Astrocyte (in vitro differentiated cells and primary cell): ENCODE data around the gene TAF8. TPM values are rescaled to one million over a fixed set of nuclear protein-coding genes. Genes with fewer than 3 reads are reported as not detected.

ENCODE experiments used
- DNase-seq: peaks from one replicate; pipeline ENCODE4 v3.0.0-alpha.2; 2010; ENCODE audit warnings: low read depth
- FAIRE-seq: peaks from 2 replicates; lab custom pipeline; 2011; peaks lifted over from hg19 to GRCh38; lab: Jason Lieb, UNC
- H2AFZ ChIP-seq: 2 replicates; pipeline ENCODE4 v1.6.0; 2012; ENCODE audit warnings: low read depth, low read length, inconsistent platforms
- H3K27ac ChIP-seq: 2 replicates; pipeline ENCODE4 v1.5.1; 2011; ENCODE audit warnings: low read depth, low read length, inconsistent platforms
- H3K27me3 ChIP-seq: 2 replicates; pipeline ENCODE4 v1.6.0; 2011; ENCODE audit warnings: low read length, inconsistent platforms; ENCODE audit not compliant: insufficient read depth
- H3K36me3 ChIP-seq: 2 replicates; pipeline ENCODE4 v1.5.1; 2011; ENCODE audit warnings: low read length, inconsistent platforms; ENCODE audit not compliant: insufficient read depth
- H3K4me1 ChIP-seq: 2 replicates; pipeline ENCODE4 v1.5.1; 2011; ENCODE audit warnings: low read length, inconsistent platforms; ENCODE audit not compliant: insufficient read depth
- H3K4me2 ChIP-seq: 2 replicates; pipeline ENCODE4 v1.6.0; 2012; ENCODE audit warnings: low read length, inconsistent platforms
- H3K4me3 ChIP-seq: 2 replicates; pipeline ENCODE4 v1.5.1; 2011; ENCODE audit warnings: low read depth, mild to moderate bottlenecking, low read length, inconsistent platforms; ENCODE audit not compliant: insufficient read depth
- H3K79me2 ChIP-seq: 2 replicates; pipeline ENCODE4 v1.6.0; 2012; ENCODE audit warnings: mild to moderate bottlenecking, low read length, inconsistent platforms; ENCODE audit not compliant: insufficient read depth
- H3K9ac ChIP-seq: 2 replicates; pipeline ENCODE4 v1.6.0; 2012; ENCODE audit warnings: mild to moderate bottlenecking, low read length, inconsistent platforms
- H3K9me3 ChIP-seq: 2 replicates; pipeline ENCODE4 v1.5.1; 2012; ENCODE audit warnings: low read depth, mild to moderate bottlenecking, low read length, inconsistent platforms; ENCODE audit not compliant: insufficient read depth
- H4K20me1 ChIP-seq: 2 replicates; pipeline ENCODE4 v1.6.0; 2012; ENCODE audit warnings: low read length, inconsistent platforms; ENCODE audit not compliant: insufficient read depth
- H3K27ac Mint-ChIP-seq: one replicate; pipeline ENCODE4 v1.8.0; 2021; ENCODE audit warnings: mild to moderate bottlenecking, mixed read lengths; ENCODE audit not compliant: unreplicated experiment
- H3K27me3 Mint-ChIP-seq: one replicate; pipeline ENCODE4 v1.8.0; 2021; ENCODE audit warnings: low read depth, mixed read lengths; ENCODE audit not compliant: unreplicated experiment
- H3K36me3 Mint-ChIP-seq: one replicate; pipeline ENCODE4 v1.8.0; 2021; ENCODE audit warnings: low read depth, mixed read lengths; ENCODE audit not compliant: unreplicated experiment
- H3K4me1 Mint-ChIP-seq: one replicate; pipeline ENCODE4 v1.8.0; 2021; ENCODE audit warnings: low read depth, mixed read lengths; ENCODE audit not compliant: unreplicated experiment
- H3K4me3 Mint-ChIP-seq: one replicate; pipeline ENCODE4 v1.8.0; 2021; ENCODE audit warnings: mild to moderate bottlenecking, moderate library complexity, mixed read lengths; ENCODE audit not compliant: unreplicated experiment
- H3K9me3 Mint-ChIP-seq: one replicate; pipeline ENCODE4 v1.8.0; 2021; ENCODE audit warnings: mild to moderate bottlenecking, mixed read lengths; ENCODE audit not compliant: unreplicated experiment
- EZH2 ChIP-seq: IDR thresholded peaks from 2 replicates; pipeline ENCODE4 v1.6.1; 2012; ENCODE audit warnings: mild to moderate bottlenecking, low read length, inconsistent platforms; ENCODE audit not compliant: insufficient read depth
- total RNA-seq: library from RNA; stranded (reverse); gene quantifications from 2 replicates; pipeline ENCODE4 v1.2.1, GENCODE V29; 2021
- TF ChIP-seq, protein P1 (sequence below): IDR thresholded peaks from 2 replicates; pipeline ENCODE4 v1.5.1; 2011; ENCODE audit warnings: low read depth, mild to moderate bottlenecking, inconsistent platforms, low read length, moderate library complexity; ENCODE audit not compliant: insufficient read depth

TAF8 gene
- total RNA-seq, 1 donor from 2014 or later, result 14.8 TPM

DNA sequence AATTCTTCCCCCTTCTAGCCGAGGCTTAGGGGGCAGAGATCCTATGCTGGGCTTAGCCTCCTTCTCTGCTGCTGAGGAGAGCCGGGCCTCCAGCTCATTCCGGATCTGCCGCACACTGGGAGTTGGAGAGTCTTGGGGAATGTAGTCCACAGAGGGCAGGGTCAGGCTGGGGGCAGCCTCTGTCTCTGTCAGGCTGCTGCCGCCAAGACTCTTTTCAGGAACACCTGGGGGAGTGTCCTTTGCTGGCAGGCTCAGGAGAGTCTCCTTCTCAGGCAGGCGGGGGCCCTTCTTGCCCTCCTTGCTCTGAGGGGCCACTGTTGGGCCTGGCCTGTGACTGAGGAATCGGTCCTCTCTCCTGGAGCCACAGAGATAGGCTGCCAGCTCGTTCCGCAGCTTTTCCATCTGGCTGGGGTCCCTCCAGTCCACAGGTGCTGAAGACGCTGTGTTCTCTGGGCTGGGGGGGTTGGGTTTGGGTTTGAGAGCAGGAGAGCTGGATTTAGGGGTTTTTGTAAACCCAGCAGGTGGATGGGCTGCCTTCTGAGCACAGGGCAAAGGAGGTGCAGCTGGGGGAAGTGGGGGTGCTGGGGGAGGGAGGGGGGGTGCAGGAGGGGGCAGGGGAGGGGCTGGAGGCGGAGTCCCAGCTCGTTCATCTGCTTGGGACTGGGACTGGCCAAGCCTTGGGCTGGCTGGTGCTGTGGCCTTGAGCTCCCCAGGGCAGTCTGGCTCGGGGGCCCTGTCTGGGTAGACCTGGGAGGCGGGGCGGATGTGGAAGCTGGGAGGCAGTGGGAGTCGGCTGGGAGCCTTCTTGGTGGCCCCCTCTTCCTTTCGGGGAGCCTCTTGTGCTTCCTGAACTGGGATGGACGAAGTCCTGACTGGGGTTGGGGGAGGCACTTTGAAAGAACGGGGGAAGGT is 56.0 kb downstream of the TAF8 start:
- Mint-ChIP-seq H3K27ac (no peak overlapping the region), H3K4me3 (no peak overlapping the region)
- H3K4me3 ChIP-seq, result no peak overlapping the region

GRCh38 chr6:42108071-42108470 is 57.7 kb downstream of the TAF8 start:
- no peaks in the 10 kb centered on the region for H3K4me1 Mint-ChIP-seq

More for the DNA sequence above, 56.0 kb downstream of the TAF8 start:
- H3K4me1 ChIP-seq, result peaks cover 4% of the 10 kb centered on the region
- Mint-ChIP-seq H3K9me3 (no peaks in the 10 kb centered on the region), H3K27me3 (peaks cover 10% of the 10 kb centered on the region), H3K36me3 (peaks cover 11% of the 10 kb centered on the region), H3K4me1 (peaks cover 1% of the 10 kb centered on the region)
- no peaks in the 10 kb centered on the region for H3K9me3 ChIP-seq
- no peaks in the 10 kb centered on the region for H4K20me1 ChIP-seq
- no peak overlapping the region for H3K9ac ChIP-seq
- H3K4me2 ChIP-seq, result no peak overlapping the region
- no peaks in the 10 kb centered on the region for H3K79me2 ChIP-seq
- TF ChIP-seq, protein P1, sequence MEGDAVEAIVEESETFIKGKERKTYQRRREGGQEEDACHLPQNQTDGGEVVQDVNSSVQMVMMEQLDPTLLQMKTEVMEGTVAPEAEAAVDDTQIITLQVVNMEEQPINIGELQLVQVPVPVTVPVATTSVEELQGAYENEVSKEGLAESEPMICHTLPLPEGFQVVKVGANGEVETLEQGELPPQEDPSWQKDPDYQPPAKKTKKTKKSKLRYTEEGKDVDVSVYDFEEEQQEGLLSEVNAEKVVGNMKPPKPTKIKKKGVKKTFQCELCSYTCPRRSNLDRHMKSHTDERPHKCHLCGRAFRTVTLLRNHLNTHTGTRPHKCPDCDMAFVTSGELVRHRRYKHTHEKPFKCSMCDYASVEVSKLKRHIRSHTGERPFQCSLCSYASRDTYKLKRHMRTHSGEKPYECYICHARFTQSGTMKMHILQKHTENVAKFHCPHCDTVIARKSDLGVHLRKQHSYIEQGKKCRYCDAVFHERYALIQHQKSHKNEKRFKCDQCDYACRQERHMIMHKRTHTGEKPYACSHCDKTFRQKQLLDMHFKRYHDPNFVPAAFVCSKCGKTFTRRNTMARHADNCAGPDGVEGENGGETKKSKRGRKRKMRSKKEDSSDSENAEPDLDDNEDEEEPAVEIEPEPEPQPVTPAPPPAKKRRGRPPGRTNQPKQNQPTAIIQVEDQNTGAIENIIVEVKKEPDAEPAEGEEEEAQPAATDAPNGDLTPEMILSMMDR, result no peak
- TF ChIP-seq EZH2, result no peak
- H2AFZ ChIP-seq, result no peak overlapping the region
- FAIRE-seq (no peak), DNase-seq (no peak)
- no peaks in the 10 kb centered on the region for H3K27me3 ChIP-seq
- H3K36me3 ChIP-seq, result no peaks in the 10 kb centered on the region
- no peak overlapping the region for H3K27ac ChIP-seq

More at GRCh38 chr6:42108071-42108470, 57.7 kb downstream of the TAF8 start:
- Mint-ChIP-seq H3K36me3 (peaks cover 9% of the 10 kb centered on the region), H3K9me3 (no peaks in the 10 kb centered on the region), H3K27ac (no peak overlapping the region), H3K4me3 (no peak overlapping the region), H3K27me3 (peaks cover 7% of the 10 kb centered on the region)
- Histone ChIP-seq H3K79me2 (no peaks in the 10 kb centered on the region), H3K4me3 (no peak overlapping the region), H3K4me2 (no peak overlapping the region), H3K9me3 (no peaks in the 10 kb centered on the region), H2AFZ (no peak overlapping the region), H3K27ac (no peak overlapping the region), H4K20me1 (no peaks in the 10 kb centered on the region), H3K4me1 (peaks cover 4% of the 10 kb centered on the region), H3K36me3 (no peaks in the 10 kb centered on the region), H3K9ac (no peak overlapping the region), H3K27me3 (no peaks in the 10 kb centered on the region)
- FAIRE-seq (no peak), DNase-seq (no peak)
- TF ChIP-seq, protein P1, result no peak
